Measurements from ENCODE around the gene GMPS. TPM values are rescaled to one million over a fixed set of nuclear protein-coding genes. Genes with fewer than 3 reads are reported as not detected.

Gene GMPS
- total RNA-seq, 2 donors from 2014 or later, result 40.9 to 62.9 TPM

DNA sequence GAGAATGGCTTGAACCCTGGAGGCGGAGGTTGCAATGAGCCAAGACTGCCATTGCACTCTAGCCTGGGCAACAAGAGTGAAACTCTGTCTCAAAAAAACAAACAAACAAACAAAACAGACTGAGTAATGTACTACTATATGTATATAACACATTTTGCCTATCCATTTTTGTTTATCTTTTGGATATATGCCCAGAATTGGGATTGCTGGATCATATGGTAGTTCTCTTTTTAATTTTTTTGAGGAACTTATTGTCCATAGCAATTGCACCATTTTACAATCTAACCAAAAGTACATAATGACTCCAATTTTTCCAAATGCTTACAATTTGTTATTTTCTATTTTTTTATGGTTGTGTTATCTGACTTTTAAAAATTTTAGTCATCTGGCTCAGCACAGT, 47.3 kb downstream of the GMPS start:
- Histone ChIP-seq H3K36me3 (peaks cover 10% of the 10 kb centered on the region), H3K9me3 (no peaks in the 10 kb centered on the region), H3K9ac (ENCODE audit: low read depth in 2 of 2, low read length in 2 of 2) (no peak overlapping the region), H3K27ac (no peak overlapping the region), H3K4me3 (no peak overlapping the region), H3K4me1 (no peaks in the 10 kb centered on the region), H3K27me3 (no peaks in the 10 kb centered on the region)
- DNase-seq, result no peak
- intact Hi-C loops (cut with DNase I), result no loop called here
- TF ChIP-seq, protein P1, sequence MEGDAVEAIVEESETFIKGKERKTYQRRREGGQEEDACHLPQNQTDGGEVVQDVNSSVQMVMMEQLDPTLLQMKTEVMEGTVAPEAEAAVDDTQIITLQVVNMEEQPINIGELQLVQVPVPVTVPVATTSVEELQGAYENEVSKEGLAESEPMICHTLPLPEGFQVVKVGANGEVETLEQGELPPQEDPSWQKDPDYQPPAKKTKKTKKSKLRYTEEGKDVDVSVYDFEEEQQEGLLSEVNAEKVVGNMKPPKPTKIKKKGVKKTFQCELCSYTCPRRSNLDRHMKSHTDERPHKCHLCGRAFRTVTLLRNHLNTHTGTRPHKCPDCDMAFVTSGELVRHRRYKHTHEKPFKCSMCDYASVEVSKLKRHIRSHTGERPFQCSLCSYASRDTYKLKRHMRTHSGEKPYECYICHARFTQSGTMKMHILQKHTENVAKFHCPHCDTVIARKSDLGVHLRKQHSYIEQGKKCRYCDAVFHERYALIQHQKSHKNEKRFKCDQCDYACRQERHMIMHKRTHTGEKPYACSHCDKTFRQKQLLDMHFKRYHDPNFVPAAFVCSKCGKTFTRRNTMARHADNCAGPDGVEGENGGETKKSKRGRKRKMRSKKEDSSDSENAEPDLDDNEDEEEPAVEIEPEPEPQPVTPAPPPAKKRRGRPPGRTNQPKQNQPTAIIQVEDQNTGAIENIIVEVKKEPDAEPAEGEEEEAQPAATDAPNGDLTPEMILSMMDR (IDR thresholded peaks at IDR 0.05), result no peak

DNA sequence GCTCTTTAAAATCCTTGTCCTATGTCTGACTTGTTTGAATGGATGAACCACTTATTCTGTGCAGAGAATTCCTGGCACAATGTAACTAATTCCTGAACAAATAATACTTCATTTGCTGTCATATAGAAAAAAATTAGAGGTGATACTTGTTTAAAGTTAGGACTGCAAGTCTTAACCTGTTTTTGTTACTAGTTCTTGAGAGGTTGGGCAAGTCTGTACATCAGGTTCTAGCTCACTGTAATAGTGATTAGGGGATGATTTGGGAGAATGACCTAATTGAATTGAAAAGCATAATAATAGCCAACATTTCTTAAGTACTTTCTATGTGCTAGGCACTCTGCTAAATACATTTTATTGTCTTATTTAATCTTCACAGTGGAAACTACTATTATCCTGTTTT, 49.3 kb downstream of the GMPS start:
- no peaks in the 10 kb centered on the region for H3K27me3 ChIP-seq
- H3K9ac ChIP-seq (ENCODE audit: low read depth in 2 of 2, low read length in 2 of 2), result no peak overlapping the region
- no peaks in the 10 kb centered on the region for H3K9me3 ChIP-seq
- DNase-seq, result no peak
- TF ChIP-seq, protein P1 (IDR thresholded peaks at IDR 0.05), result no peak
- intact Hi-C loops (cut with DNase I), result no loop called here
- no peak overlapping the region for H3K27ac ChIP-seq
- H3K4me3 ChIP-seq, result no peak overlapping the region
- H3K36me3 ChIP-seq, result peaks cover 10% of the 10 kb centered on the region
- H3K4me1 ChIP-seq, result no peaks in the 10 kb centered on the region

DNA sequence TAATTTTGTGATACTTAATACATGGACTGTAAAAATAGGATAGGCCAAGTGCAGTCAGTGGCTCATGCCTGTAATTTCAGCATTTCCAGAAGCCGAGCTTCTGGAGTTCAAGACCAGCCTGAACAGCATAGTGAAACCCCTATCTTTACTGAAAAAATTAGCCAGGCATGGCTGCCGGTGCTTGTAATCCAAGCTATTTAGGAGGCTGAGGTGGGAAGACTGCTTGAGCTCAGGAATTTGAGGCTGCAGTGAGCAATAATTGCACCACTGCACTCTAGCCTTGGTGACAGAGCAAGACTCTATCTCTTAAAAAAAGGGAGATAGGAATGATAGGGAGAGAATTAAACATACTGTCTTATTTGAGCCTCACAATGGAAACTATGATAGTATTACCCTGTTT, 51.0 kb downstream of the GMPS start:
- no peak for DNase-seq
- Histone ChIP-seq H3K27me3 (no peaks in the 10 kb centered on the region), H3K27ac (no peak overlapping the region), H3K4me1 (no peaks in the 10 kb centered on the region), H3K36me3 (no peaks in the 10 kb centered on the region), H3K9me3 (no peaks in the 10 kb centered on the region), H3K4me3 (no peak overlapping the region), H3K9ac (ENCODE audit: low read depth in 2 of 2, low read length in 2 of 2) (no peak overlapping the region)
- TF ChIP-seq, protein P1 (IDR thresholded peaks at IDR 0.05), result no peak
- intact Hi-C loops (cut with DNase I), result no loop called here

DNA sequence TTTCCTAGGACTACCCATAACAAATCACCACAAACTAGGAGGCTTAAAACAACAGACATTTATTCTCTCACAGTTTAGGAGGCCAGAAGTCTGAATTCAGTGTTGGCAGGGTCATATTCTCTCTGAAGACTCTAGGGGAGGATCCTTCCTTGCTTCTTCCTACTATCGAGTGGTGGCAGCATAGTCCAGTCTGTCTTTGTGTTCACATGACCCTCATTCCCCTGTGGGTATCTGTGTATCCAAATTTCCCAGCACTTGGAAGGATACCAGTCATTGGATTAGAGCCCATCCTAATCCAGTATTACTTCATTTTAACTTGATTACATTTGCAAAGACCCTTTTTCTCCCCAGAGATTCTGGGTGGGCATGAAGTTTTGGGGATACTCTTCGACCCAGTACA, 63.8 kb downstream of the GMPS start:
- H3K36me3 ChIP-seq, result no peaks in the 10 kb centered on the region

DNA sequence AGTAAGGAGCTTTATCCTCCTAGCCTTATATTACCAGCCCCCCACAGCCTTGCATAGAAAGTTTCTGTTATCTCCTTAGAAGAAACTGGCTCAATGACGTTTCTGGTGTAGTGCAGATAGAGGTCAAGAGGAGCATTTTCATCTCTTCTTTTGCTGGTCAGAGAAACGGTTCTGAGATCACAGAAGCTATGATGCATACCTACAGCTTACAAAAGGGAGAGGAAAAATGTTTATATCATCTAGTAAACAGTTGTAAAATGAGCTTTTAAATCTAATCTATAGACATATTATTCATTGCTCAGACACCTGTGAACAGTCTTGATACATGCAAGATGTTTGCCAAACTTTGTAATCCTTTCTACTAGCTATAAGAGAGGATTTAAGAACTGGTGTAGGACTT, 68.0 kb downstream of the GMPS start:
- no peak overlapping the region for H3K27ac ChIP-seq
- H3K9ac ChIP-seq (ENCODE audit: low read depth in 2 of 2, low read length in 2 of 2), result no peak overlapping the region
- H3K4me3 ChIP-seq, result no peak overlapping the region
- H3K36me3 ChIP-seq, result no peaks in the 10 kb centered on the region
- intact Hi-C loops (cut with DNase I), result no loop called here
- TF ChIP-seq, protein P1 (IDR thresholded peaks at IDR 0.05), result no peak
- H3K27me3 ChIP-seq, result no peaks in the 10 kb centered on the region
- H3K9me3 ChIP-seq, result no peaks in the 10 kb centered on the region
- DNase-seq, result no peak
- no peaks in the 10 kb centered on the region for H3K4me1 ChIP-seq

More for the DNA sequence above, 63.8 kb downstream of the GMPS start:
- Histone ChIP-seq H3K27me3 (no peaks in the 10 kb centered on the region), H3K4me1 (no peaks in the 10 kb centered on the region), H3K9ac (ENCODE audit: low read depth in 2 of 2, low read length in 2 of 2) (no peak overlapping the region), H3K27ac (no peak overlapping the region), H3K4me3 (no peak overlapping the region), H3K9me3 (no peaks in the 10 kb centered on the region)
- intact Hi-C loops (cut with DNase I), result no loop called here
- DNase-seq, result no peak
- TF ChIP-seq, protein P1 (IDR thresholded peaks at IDR 0.05), result no peak

DNA sequence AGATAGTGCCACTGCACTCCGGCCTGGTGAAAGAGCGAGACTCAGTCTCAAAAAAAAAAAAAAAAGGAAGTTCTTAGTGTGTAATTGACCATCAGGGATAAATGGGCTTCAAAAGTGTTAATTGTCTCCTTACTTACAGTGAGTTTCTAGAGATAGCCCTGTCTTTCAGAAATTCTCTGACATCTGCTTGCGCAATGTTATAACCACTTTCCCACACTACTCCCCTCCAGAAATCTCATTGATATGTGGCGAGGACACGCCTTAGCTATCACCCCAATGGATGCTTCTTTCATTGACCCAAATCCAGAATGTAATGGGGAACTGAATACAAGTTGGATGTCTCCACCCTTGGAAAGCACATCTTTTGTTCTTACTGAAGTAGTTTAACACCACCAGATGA, 70.9 kb downstream of the GMPS start:
- H3K27me3 ChIP-seq, result no peaks in the 10 kb centered on the region
- no peak overlapping the region for H3K27ac ChIP-seq
- DNase-seq, result no peak
- intact Hi-C loops (cut with DNase I), result loop anchor here (10.0 kb wide), 1 partner anchor 137 kb away; the partner anchor contains the start of gene C3orf33
- no peaks in the 10 kb centered on the region for H3K36me3 ChIP-seq
- H3K9ac ChIP-seq (ENCODE audit: low read depth in 2 of 2, low read length in 2 of 2), result no peak overlapping the region
- no peaks in the 10 kb centered on the region for H3K9me3 ChIP-seq
- TF ChIP-seq, protein P1 (IDR thresholded peaks at IDR 0.05), result no peak
- no peaks in the 10 kb centered on the region for H3K4me1 ChIP-seq
- H3K4me3 ChIP-seq, result no peak overlapping the region
